Measurements from ENCODE around the gene ZSCAN25.
"Not testable (repeated sequence)": the region's sequence is repeated elsewhere in the genome, so short reads cannot be mapped to it uniquely, and the experiment has no call there.

ZSCAN25 gene

GRCh38 chr7:99652671-99653070, 35.9 kb downstream of the ZSCAN25 start:
- DNase-seq, result no peak

- not testable (repeated sequence) for DNase-seq
Observed at GRCh38 chr7:99653269-99653668, 36.5 kb downstream of the ZSCAN25 start.

- no peak for DNase-seq
Observed at GRCh38 chr7:99653754-99654153, 37.0 kb downstream of the ZSCAN25 start.

GRCh38 chr7:99654626-99655025, 37.9 kb downstream of the ZSCAN25 start:
- DNase-seq, result not testable (repeated sequence)

GRCh38 chr7:99657879-99658278, 41.1 kb downstream of the ZSCAN25 start:
- DNase-seq, result not testable (repeated sequence)

GRCh38 chr7:99665312-99666012, 48.7 kb downstream of the ZSCAN25 start:
- no peak for DNase-seq

GRCh38 chr7:99666013-99666395, 49.3 kb downstream of the ZSCAN25 start:
- no peak for DNase-seq

GRCh38 chr7:99667179-99667578, 50.4 kb downstream of the ZSCAN25 start:
- no peak for DNase-seq

GRCh38 chr7:99668541-99668940, 51.8 kb downstream of the ZSCAN25 start:
- DNase-seq, result no peak

- no peak for DNase-seq
Observed at GRCh38 chr7:99669782-99670181, 53.0 kb downstream of the ZSCAN25 start.

GRCh38 chr7:99672573-99672972, 55.8 kb downstream of the ZSCAN25 start:
- no peak for DNase-seq

GRCh38 chr7:99674995-99675742, 58.4 kb downstream of the ZSCAN25 start:
- DNase-seq, result no peak

GRCh38 chr7:99677013-99677647, 60.4 kb downstream of the ZSCAN25 start:
- DNase-seq, result no peak

- DNase-seq, result no peak
Observed at GRCh38 chr7:99677648-99678045, 60.9 kb downstream of the ZSCAN25 start.

- DNase-seq, result no peak
Observed at GRCh38 chr7:99679032-99679399, 62.3 kb downstream of the ZSCAN25 start.

GRCh38 chr7:99679400-99680191, 62.9 kb downstream of the ZSCAN25 start, which contains the start of gene CYP3A5:
TSS of gene CYP3A5 (minus strand) at chr7:99679996. CDS start at chr7:99679896, 100 bp downstream.
- no peak for DNase-seq

Data from NCI-H510A (cell line).